ENCODE data around the gene CHRNA5. TPM values are rescaled to one million over a fixed set of nuclear protein-coding genes. Genes with fewer than 3 reads are reported as not detected.

The CHRNA5 gene
- total RNA-seq, 5 donors from 2014 or later (not counting 1 experiment from before 2014, with no cell fraction given) = 0.37 to 1.1 (median 0.57) TPM

DNA sequence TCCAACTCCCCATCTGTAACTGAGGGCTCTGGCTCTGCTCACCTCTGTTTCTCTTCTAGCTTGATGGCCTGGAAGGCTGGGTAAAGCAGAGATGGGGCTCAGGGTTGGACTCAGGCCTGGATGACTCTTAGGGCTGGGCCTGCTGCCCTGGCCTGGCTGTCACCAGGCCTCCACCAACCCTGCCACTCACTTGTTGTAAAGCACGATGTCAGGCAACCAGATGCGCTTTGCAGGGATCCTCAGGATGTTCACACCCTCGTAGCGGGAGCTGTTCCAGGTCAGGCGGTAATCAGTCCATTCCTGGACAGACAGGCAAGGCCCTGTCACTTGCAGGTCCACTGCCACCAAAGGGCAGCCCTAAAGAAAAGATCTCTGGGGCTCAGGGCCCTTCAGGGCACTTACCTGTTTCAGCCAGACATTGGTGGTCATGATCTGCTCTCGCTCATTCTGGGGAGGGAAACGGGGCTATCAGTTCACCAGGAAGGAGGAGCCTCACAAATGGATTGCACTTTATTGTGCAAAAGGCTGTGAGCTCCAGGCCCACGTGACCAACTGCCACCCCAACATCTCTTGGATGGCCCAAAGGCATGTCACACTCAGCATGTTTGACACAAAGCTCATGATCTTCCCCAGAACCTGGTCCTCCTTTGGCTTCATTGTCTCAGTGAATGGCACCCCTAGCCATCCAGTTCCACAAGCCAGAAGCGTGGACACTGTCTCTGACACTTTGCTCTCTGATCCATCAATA lies 65.7 kb downstream of the CHRNA5 start:
- DNase-seq = no peak
- H3K4me1 ChIP-seq (ENCODE audit: control insufficient read depth in 1 of 2, extremely low read depth in 1 of 2, insufficient read depth in 2 of 2, low read length in 2 of 2) = no peaks in the 10 kb centered on the region
- Mint-ChIP-seq H3K4me3 (no peak overlapping the region), H3K27ac (no peak overlapping the region), H3K4me1 (no peaks in the 10 kb centered on the region), H3K36me3 (peaks cover 2% of the 10 kb centered on the region), H3K27me3 (peaks cover 9 to 39% of the 10 kb centered on the region in 2 donors), H3K9me3 (peaks cover 0 to 15% (median 7%) of the 10 kb centered on the region in 3 donors)
- H3K27ac ChIP-seq (ENCODE audit: low read length) = no peak overlapping the region
- no peaks in the 10 kb centered on the region for H3K36me3 ChIP-seq (ENCODE audit: control insufficient read depth in 2 of 2, extremely low read depth in 1 of 2, insufficient read depth in 1 of 2, low read length in 1 of 2)
- H3K4me3 ChIP-seq (ENCODE audit: control insufficient read depth in 1 of 2, extremely low read depth in 1 of 2, low read length in 1 of 2) = no peak overlapping the region
- 76% methylated on average over 9 of the region's 9 CpGs for WGBS (ENCODE audit: insufficient coverage)
- ChIA-PET POLR2A (no interaction called here), CTCF (no interaction called here)
- H3K27me3 ChIP-seq (replicated peaks in 1 of 2; ENCODE audit: control insufficient read depth in 2 of 2, extremely low read depth in 1 of 2, insufficient read depth in 2 of 2, low read length in 1 of 2) = peaks cover 0 to 26% of the 10 kb centered on the region in 2 experiments
- no peaks in the 10 kb centered on the region for H3K9me3 ChIP-seq
- no peak for ATAC-seq (replicated peaks in 1 of 4)

DNA sequence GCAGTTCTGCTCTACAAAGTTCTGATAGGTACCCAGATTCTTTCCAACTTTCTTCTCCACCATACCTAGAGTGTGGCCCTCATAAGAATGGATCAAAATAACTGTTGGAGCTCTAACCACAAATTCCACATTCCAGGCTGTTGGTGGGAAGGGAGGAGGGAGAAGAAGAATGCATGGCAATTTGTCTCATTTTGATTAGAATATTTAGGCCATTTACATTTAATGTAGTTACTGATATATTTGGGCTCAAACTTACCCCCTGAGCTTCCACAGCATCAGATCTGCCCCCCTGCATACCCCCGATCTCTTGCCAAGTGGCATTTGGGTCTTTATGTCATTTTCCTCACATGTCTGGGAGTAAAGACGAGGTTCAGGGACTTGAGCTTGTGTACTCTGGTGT lies 68.0 kb downstream of the CHRNA5 start:
- Mint-ChIP-seq H3K4me1 (no peaks in the 10 kb centered on the region), H3K27me3 (peaks cover 9 to 33% of the 10 kb centered on the region in 2 donors), H3K36me3 (peaks cover 2% of the 10 kb centered on the region), H3K4me3 (no peak overlapping the region), H3K27ac (no peak overlapping the region), H3K9me3 (peaks cover 0 to 15% (median 7%) of the 10 kb centered on the region in 3 donors)
- no peak for DNase-seq
- no peaks in the 10 kb centered on the region for H3K9me3 ChIP-seq
- H3K4me1 ChIP-seq (ENCODE audit: control insufficient read depth in 1 of 2, extremely low read depth in 1 of 2, insufficient read depth in 2 of 2, low read length in 2 of 2) = no peaks in the 10 kb centered on the region
- H3K27me3 ChIP-seq (replicated peaks in 1 of 2; ENCODE audit: control insufficient read depth in 2 of 2, extremely low read depth in 1 of 2, insufficient read depth in 2 of 2, low read length in 1 of 2) = peaks cover 0 to 36% of the 10 kb centered on the region in 2 experiments
- H3K27ac ChIP-seq (ENCODE audit: low read length) = no peak overlapping the region
- ChIA-PET CTCF (no interaction called here), POLR2A (no interaction called here)
- no peak for ATAC-seq (replicated peaks in 1 of 4)
- no peak overlapping the region for H3K4me3 ChIP-seq (ENCODE audit: control insufficient read depth in 1 of 2, extremely low read depth in 1 of 2, low read length in 1 of 2)
- 69% methylated on average over 1 of the region's 2 CpGs for WGBS (ENCODE audit: insufficient coverage)
- H3K36me3 ChIP-seq (ENCODE audit: control insufficient read depth in 2 of 2, extremely low read depth in 1 of 2, insufficient read depth in 1 of 2, low read length in 1 of 2) = no peaks in the 10 kb centered on the region

DNA sequence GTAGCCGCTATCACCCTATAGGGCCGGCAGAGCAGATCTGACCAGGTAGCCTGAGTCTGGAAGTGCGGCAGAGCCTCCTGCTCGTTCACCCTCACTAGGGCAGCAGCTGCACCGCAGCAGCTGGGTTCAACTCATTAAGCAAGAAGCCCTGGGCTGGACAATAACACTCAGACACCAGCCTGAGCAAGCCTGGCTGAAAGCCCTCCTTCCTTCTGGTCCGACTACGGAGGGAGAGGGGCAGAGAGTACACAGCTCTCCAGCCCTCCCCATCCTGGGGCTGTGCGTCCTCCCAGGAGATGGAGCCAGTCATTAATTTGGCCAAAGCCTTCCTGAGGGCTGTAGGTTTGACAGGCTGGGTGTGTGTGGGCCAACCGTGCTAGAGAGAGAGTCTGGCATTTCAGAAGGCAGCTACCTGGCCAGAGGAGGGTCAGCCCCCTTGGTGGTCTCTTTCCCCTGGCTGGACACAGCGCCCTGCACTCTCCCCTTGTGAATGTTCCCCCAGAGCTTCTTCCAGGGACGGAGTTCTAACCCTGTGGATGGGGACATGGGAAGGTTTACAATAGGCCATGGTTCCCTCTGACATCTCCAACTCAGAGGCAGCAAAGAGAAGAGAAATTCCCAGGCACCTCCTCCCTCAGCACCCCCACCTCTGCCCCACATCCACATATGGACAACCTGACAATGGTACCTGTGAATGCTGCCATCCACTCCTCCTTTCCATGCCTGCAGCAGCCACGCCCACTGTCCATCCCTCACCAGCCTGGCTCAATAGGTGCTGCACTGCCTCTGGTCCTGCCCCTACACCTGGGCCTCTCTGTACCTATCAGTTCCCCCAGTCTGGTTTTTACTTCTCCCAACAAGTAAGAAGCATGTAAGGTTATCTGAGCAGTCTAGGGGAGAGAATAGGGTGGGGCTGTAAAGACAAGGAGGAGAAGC lies 69.2 kb downstream of the CHRNA5 start:
- ChIA-PET CTCF (no interaction called here), POLR2A (no interaction called here)
- Mint-ChIP-seq H3K4me1 (no peaks in the 10 kb centered on the region), H3K27me3 (peaks cover 3 to 31% of the 10 kb centered on the region in 2 donors), H3K36me3 (peaks cover 2% of the 10 kb centered on the region), H3K9me3 (peaks cover 0 to 15% (median 7%) of the 10 kb centered on the region in 3 donors), H3K4me3 (no peak overlapping the region), H3K27ac (no peak overlapping the region)
- H3K4me3 ChIP-seq (ENCODE audit: control insufficient read depth in 1 of 2, extremely low read depth in 1 of 2, low read length in 1 of 2) = no peak overlapping the region
- no peaks in the 10 kb centered on the region for H3K9me3 ChIP-seq
- peaks cover 0 to 35% of the 10 kb centered on the region in 2 experiments for H3K27me3 ChIP-seq (replicated peaks in 1 of 2; ENCODE audit: control insufficient read depth in 2 of 2, extremely low read depth in 1 of 2, insufficient read depth in 2 of 2, low read length in 1 of 2)
- no peak for DNase-seq
- WGBS (ENCODE audit: insufficient coverage) = 94% methylated on average over 6 of the region's 12 CpGs
- ATAC-seq (replicated peaks in 1 of 4) = no peak
- no peaks in the 10 kb centered on the region for H3K4me1 ChIP-seq (ENCODE audit: control insufficient read depth in 1 of 2, extremely low read depth in 1 of 2, insufficient read depth in 2 of 2, low read length in 2 of 2)
- no peak overlapping the region for H3K27ac ChIP-seq (ENCODE audit: low read length)
- no peaks in the 10 kb centered on the region for H3K36me3 ChIP-seq (ENCODE audit: control insufficient read depth in 2 of 2, extremely low read depth in 1 of 2, insufficient read depth in 1 of 2, low read length in 1 of 2)

DNA sequence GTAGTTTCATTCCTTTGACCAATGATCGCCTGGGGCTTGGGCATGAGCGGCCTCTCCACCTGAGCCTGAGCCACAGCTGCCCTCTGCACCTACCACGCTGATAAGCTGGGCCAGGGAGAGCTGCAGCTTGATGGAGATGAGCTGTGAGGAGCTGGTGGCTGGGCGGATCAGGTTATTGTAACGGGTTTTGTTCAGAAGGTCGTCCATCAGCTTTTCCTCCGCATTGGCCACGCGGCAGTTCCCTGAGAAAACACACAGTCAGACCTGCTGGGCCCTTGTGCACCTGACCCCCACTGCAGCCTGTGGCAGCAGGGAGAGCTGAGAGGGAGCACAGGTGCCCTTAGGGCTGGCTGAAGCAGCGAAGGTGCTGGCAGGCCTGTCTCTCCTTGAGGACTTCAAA lies 70.0 kb downstream of the CHRNA5 start:
- H3K27ac Mint-ChIP-seq = no peak overlapping the region
- 77% methylated on average over 10 of the region's 10 CpGs for WGBS (ENCODE audit: insufficient coverage)
- peaks cover 0 to 39% of the 10 kb centered on the region in 2 experiments for H3K27me3 ChIP-seq (replicated peaks in 1 of 2; ENCODE audit: control insufficient read depth in 2 of 2, extremely low read depth in 1 of 2, insufficient read depth in 2 of 2, low read length in 1 of 2)
- H3K27ac ChIP-seq (ENCODE audit: low read length) = no peak overlapping the region
- H3K9me3 Mint-ChIP-seq = peaks cover 0 to 15% (median 7%) of the 10 kb centered on the region in 3 donors
- no peaks in the 10 kb centered on the region for H3K36me3 ChIP-seq (ENCODE audit: control insufficient read depth in 2 of 2, extremely low read depth in 1 of 2, insufficient read depth in 1 of 2, low read length in 1 of 2)
- ChIA-PET CTCF (no interaction called here), POLR2A (no interaction called here)
- no peaks in the 10 kb centered on the region for H3K4me1 Mint-ChIP-seq
- H3K4me3 Mint-ChIP-seq = no peak overlapping the region
- no peaks in the 10 kb centered on the region for H3K9me3 ChIP-seq
- ATAC-seq (replicated peaks in 1 of 4) = no peak
- peaks cover 3 to 30% of the 10 kb centered on the region in 2 donors for H3K27me3 Mint-ChIP-seq
- H3K4me3 ChIP-seq (ENCODE audit: control insufficient read depth in 1 of 2, extremely low read depth in 1 of 2, low read length in 1 of 2) = no peak overlapping the region
- peaks cover 0 to under 1% of the 10 kb centered on the region in 2 experiments for H3K4me1 ChIP-seq (ENCODE audit: control insufficient read depth in 1 of 2, extremely low read depth in 1 of 2, insufficient read depth in 2 of 2, low read length in 2 of 2)
- H3K36me3 Mint-ChIP-seq = peaks cover 2% of the 10 kb centered on the region
- DNase-seq = no peak

DNA sequence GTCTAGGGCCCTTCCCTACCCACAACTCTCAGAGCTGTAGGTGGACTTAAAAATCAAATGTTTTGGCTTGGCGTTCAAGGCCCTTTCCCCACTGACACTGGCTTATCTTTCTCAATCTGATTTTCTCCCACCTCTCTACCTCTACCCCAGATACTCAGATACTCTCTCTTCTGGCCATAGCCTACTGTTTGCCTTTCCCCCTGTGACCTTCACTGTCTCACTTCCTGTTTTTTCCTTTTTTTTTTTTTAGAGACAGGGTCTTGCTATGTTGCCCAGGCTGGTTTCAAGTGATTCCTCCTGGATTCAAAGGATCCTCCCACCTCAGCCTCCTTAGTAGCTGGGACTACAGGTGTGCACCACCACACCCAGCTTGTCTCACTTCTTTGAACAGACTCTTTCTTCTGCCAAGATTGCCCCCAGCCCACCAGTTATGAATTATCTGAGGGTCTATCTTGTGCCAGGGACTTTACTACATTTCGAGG lies 71.1 kb downstream of the CHRNA5 start:
- ChIA-PET CTCF (interaction anchor here in 1 of 2 donors (0.6 to 0.7 kb wide), 2 partner anchors 24 to 521 kb away, joined by 4 read pairs; no protein-coding TSS in a partner anchor), POLR2A (no interaction called here)
- no peak overlapping the region for H3K4me3 Mint-ChIP-seq
- WGBS (ENCODE audit: insufficient coverage) = 50% methylated on average over 2 of the region's 2 CpGs
- no peak overlapping the region for H3K27ac Mint-ChIP-seq
- no peak for DNase-seq
- H3K36me3 ChIP-seq (ENCODE audit: control insufficient read depth in 2 of 2, extremely low read depth in 1 of 2, insufficient read depth in 1 of 2, low read length in 1 of 2) = no peaks in the 10 kb centered on the region
- peaks cover 2% of the 10 kb centered on the region for H3K36me3 Mint-ChIP-seq
- H3K27me3 ChIP-seq (replicated peaks in 1 of 2; ENCODE audit: control insufficient read depth in 2 of 2, extremely low read depth in 1 of 2, insufficient read depth in 2 of 2, low read length in 1 of 2) = peaks cover 0 to 45% of the 10 kb centered on the region in 2 experiments
- peaks cover 0 to 11% of the 10 kb centered on the region in 2 experiments for H3K4me1 ChIP-seq (ENCODE audit: control insufficient read depth in 1 of 2, extremely low read depth in 1 of 2, insufficient read depth in 2 of 2, low read length in 2 of 2)
- no peak overlapping the region for H3K4me3 ChIP-seq (ENCODE audit: control insufficient read depth in 1 of 2, extremely low read depth in 1 of 2, low read length in 1 of 2)
- H3K9me3 ChIP-seq = no peaks in the 10 kb centered on the region
- no peak overlapping the region for H3K27ac ChIP-seq (ENCODE audit: low read length)
- H3K4me1 Mint-ChIP-seq = peaks cover 3 to 6% (median 3%) of the 10 kb centered on the region in 3 donors
- peaks cover 0 to 15% (median 7%) of the 10 kb centered on the region in 3 donors for H3K9me3 Mint-ChIP-seq
- H3K27me3 Mint-ChIP-seq = peaks cover 3 to 34% of the 10 kb centered on the region in 2 donors
- no peak for ATAC-seq (replicated peaks in 1 of 4)

DNA sequence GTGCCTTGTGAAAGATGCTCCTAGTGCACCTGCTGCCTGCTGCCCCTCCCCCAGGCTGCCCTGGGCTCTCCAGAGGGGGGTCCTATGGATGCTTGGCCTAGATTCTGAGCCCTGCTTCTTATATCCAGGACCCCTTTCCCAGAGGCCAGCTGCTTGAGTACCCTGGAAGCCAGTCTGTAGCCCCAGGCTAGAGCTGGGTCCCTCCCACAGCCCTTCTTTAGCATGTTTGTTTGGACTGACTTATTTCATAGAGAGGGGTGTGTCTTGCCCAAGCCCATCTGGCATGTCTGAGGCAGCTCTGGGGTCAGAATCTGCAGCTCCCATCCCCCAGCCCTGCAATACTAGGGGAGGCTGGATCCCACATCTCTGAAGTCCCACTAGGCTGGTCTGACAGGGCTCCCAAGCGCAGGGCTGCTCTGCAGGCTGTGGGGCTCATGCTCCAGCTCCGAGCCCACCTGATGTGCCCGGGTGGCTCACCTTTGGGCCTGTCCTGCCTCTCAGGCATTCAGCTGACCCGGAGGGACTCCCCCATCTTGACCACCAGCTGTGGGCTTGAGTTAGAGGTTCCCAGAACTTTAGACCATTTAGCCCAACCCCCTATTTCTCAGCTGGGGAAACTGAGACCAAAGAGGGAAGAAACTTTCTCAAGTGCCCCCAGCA lies 72.6 kb downstream of the CHRNA5 start:
- no peak overlapping the region for H3K27ac ChIP-seq (ENCODE audit: low read length)
- Mint-ChIP-seq H3K27me3 (peaks cover 3 to 33% of the 10 kb centered on the region in 2 donors), H3K9me3 (peaks cover 0 to 12% (median 7%) of the 10 kb centered on the region in 3 donors), H3K4me1 (peaks cover 9 to 12% (median 10%) of the 10 kb centered on the region in 3 donors), H3K4me3 (no peak overlapping the region), H3K27ac (no peak overlapping the region), H3K36me3 (peaks cover 2% of the 10 kb centered on the region)
- ChIA-PET POLR2A (no interaction called here), CTCF (no interaction called here)
- no peak for ATAC-seq (replicated peaks in 1 of 4)
- WGBS (ENCODE audit: insufficient coverage) = no CpG with 5 or more reads among the region's 4 CpGs
- no peak overlapping the region for H3K4me3 ChIP-seq (ENCODE audit: control insufficient read depth in 1 of 2, extremely low read depth in 1 of 2, low read length in 1 of 2)
- H3K9me3 ChIP-seq = no peaks in the 10 kb centered on the region
- DNase-seq = no peak
- H3K27me3 ChIP-seq (replicated peaks in 1 of 2; ENCODE audit: control insufficient read depth in 2 of 2, extremely low read depth in 1 of 2, insufficient read depth in 2 of 2, low read length in 1 of 2) = peaks cover 0 to 52% of the 10 kb centered on the region in 2 experiments
- H3K4me1 ChIP-seq (ENCODE audit: control insufficient read depth in 1 of 2, extremely low read depth in 1 of 2, insufficient read depth in 2 of 2, low read length in 2 of 2) = peaks cover 0 to 15% of the 10 kb centered on the region in 2 experiments
- H3K36me3 ChIP-seq (ENCODE audit: control insufficient read depth in 2 of 2, extremely low read depth in 1 of 2, insufficient read depth in 1 of 2, low read length in 1 of 2) = no peaks in the 10 kb centered on the region
